SK-N-MC (cell line): Measurements from ENCODE around the gene NTSR1.

Experiments used
- DNase-seq: peaks from one replicate; pipeline ENCODE4 v3.0.0-alpha.2; 2011; ENCODE audit warnings: low read depth, low spot score
- H3K27ac ChIP-seq: fragments of 200-600 bp; sonication (generic); 2 replicates; pipeline ENCODE4 v1.5.1; 2016; ENCODE audit warnings: mixed run types
- H3K36me3 ChIP-seq: fragments of 200-600 bp; sonication (generic); 2 replicates; pipeline ENCODE4 v1.6.1; 2017; ENCODE audit warnings: antibody characterized with exemption, low read length, mixed read lengths; ENCODE audit not compliant: insufficient read depth
- H3K4me3 ChIP-seq: fragments of 200-600 bp; sonication (generic); 2 replicates; pipeline ENCODE4 v1.5.1; 2016
- H3K9ac ChIP-seq: fragments of 200-600 bp; sonication (generic); 2 replicates; pipeline ENCODE4 v1.8.0; 2017; ENCODE audit warnings: mixed run types, mixed read lengths; ENCODE audit not compliant: insufficient read length
- H3K9me3 ChIP-seq: fragments of 200-600 bp; sonication (generic); 2 replicates; pipeline ENCODE4 v1.6.1; 2017; ENCODE audit warnings: low read depth, mild to moderate bottlenecking, antibody characterized with exemption, low read length, moderate library complexity, mixed read lengths
- EZH2 ChIP-seq: fragments of 200-600 bp; sonication (generic); IDR thresholded peaks from one replicate; pipeline ENCODE4 v1.6.1; 2017; ENCODE audit warnings: antibody characterized with exemption
- FOXP2 ChIP-seq: optimal IDR thresholded peaks from 2 replicates; pipeline ENCODE3; 2011; ENCODE audit warnings: mild to moderate bottlenecking, moderate library complexity; ENCODE audit not compliant: insufficient read depth; ENCODE audit errors: extremely low read length, control extremely low read depth
- POLR2AphosphoS5 ChIP-seq: IDR thresholded peaks from 2 replicates; pipeline ENCODE4 v1.6.1; 2012; ENCODE audit warnings: mild to moderate bottlenecking, low read depth, low read length, borderline replicate concordance

NTSR1 gene

GRCh38 chr20:62805155-62805710 is 96.6 kb downstream of the NTSR1 start:
- Histone ChIP-seq H3K9ac (peak overlapping the region; percentile 81), H3K9me3 (no peaks in the 10 kb centered on the region), H3K36me3 (peaks cover 19% of the 10 kb centered on the region), H3K27ac (no peak overlapping the region), H3K4me3 (peak overlapping the region; percentile 91)
- TF ChIP-seq EZH2 (no peak), FOXP2 (no peak), POLR2AphosphoS5 (no peak)
- no peak for DNase-seq

- TF ChIP-seq EZH2 (no peak), FOXP2 (no peak), POLR2AphosphoS5 (no peak)
- H3K36me3 ChIP-seq: peaks cover 14% of the 10 kb centered on the region; the same call in 1 of the 2 replicates
- H3K4me3 ChIP-seq: peak overlapping the region; percentile 91
- H3K9ac ChIP-seq: peak overlapping the region; percentile 81
- no peaks in the 10 kb centered on the region for H3K9me3 ChIP-seq
- no peak overlapping the region for H3K27ac ChIP-seq
- no peak for DNase-seq
These were observed 97.2 kb downstream of the NTSR1 start for GRCh38 chr20:62805711-62806382.

GRCh38 chr20:62806383-62807050 is 97.9 kb downstream of the NTSR1 start:
- peak overlapping the region; percentile 81 for H3K9ac ChIP-seq
- H3K4me3 ChIP-seq: peak overlapping the region; percentile 91
- no peak for DNase-seq
- TF ChIP-seq FOXP2 (no peak), EZH2 (no peak), POLR2AphosphoS5 (no peak)
- H3K27ac ChIP-seq: no peak overlapping the region
- H3K36me3 ChIP-seq: peaks cover 14% of the 10 kb centered on the region; the same call in 1 of the 2 replicates
- H3K9me3 ChIP-seq: no peaks in the 10 kb centered on the region

GRCh38 chr20:62807444-62808210 is 99.0 kb downstream of the NTSR1 start:
- Histone ChIP-seq H3K27ac (no peak overlapping the region), H3K36me3 (peaks cover 16% of the 10 kb centered on the region; the same call in 1 of the 2 replicates), H3K4me3 (no peak overlapping the region), H3K9ac (no peak overlapping the region), H3K9me3 (no peaks in the 10 kb centered on the region)
- TF ChIP-seq FOXP2 (no peak), EZH2 (no peak), POLR2AphosphoS5 (no peak)
- DNase-seq: no peak

GRCh38 chr20:62808211-62808865 is 99.7 kb downstream of the NTSR1 start:
- H3K9ac ChIP-seq: no peak overlapping the region
- peaks cover 16% of the 10 kb centered on the region; the same call in 1 of the 2 replicates for H3K36me3 ChIP-seq
- no peak overlapping the region for H3K4me3 ChIP-seq
- no peaks in the 10 kb centered on the region for H3K9me3 ChIP-seq
- DNase-seq: no peak
- no peak overlapping the region for H3K27ac ChIP-seq
- TF ChIP-seq POLR2AphosphoS5 (no peak), EZH2 (no peak)

GRCh38 chr20:62809530-62810428 is 101.1 kb downstream of the NTSR1 start:
- TF ChIP-seq EZH2: no peak
- no peak for TF ChIP-seq FOXP2
- no peak for TF ChIP-seq POLR2AphosphoS5
- H3K36me3 ChIP-seq: peaks cover 16% of the 10 kb centered on the region; the same call in 1 of the 2 replicates
- H3K27ac ChIP-seq: no peak overlapping the region
- DNase-seq: no peak
- H3K4me3 ChIP-seq: no peak overlapping the region
- no peak overlapping the region for H3K9ac ChIP-seq
- H3K9me3 ChIP-seq: no peaks in the 10 kb centered on the region

- peaks cover 16% of the 10 kb centered on the region; the same call in 1 of the 2 replicates for H3K36me3 ChIP-seq
- H3K9me3 ChIP-seq: no peaks in the 10 kb centered on the region
- no peak overlapping the region for H3K9ac ChIP-seq
- TF ChIP-seq EZH2 (no peak), FOXP2 (no peak), POLR2AphosphoS5 (no peak)
- H3K27ac ChIP-seq: no peak overlapping the region
- H3K4me3 ChIP-seq: no peak overlapping the region
- DNase-seq: no peak
These were observed 102.7 kb downstream of the NTSR1 start for GRCh38 chr20:62811320-62811719.
